Panc1 (cell line): ENCODE results near the gene SYT1. TPM values are rescaled to one million over a fixed set of nuclear protein-coding genes. Genes with fewer than 3 reads are reported as not detected.

Experiments
- ATAC-seq: fragments of 200-7000 bp; cut with Tn5 transposase; 2 replicates; pipeline ENCODE4 v1.9.1; 2020; ENCODE audit warnings: mild to moderate bottlenecking, moderate library complexity
- BruUV-seq: library from RNA; stranded (reverse); fragments of 400-500 nt; replicated peaks from 2 replicates; lab custom pipeline; 2021; lab: Mats Ljungman, UMichigan
- CTCF ChIA-PET: fragments of 300-600 bp; sonication (Branson Sonifier 250); formaldehyde crosslinking; loops from one replicate; lab custom pipeline; 2022; ENCODE audit warnings: antibody characterized with exemption; lab: Charles Lee
- POLR2A ChIA-PET: fragments of 300-600 bp; sonication (Branson Sonifier 250); formaldehyde crosslinking; loops from one replicate; lab custom pipeline; 2022; ENCODE audit warnings: antibody characterized with exemption; lab: Charles Lee
- DNase-seq: peaks from one replicate; pipeline ENCODE4 v3.0.0-alpha.2; 2010; ENCODE audit warnings: low read depth, low spot score
- H3K27ac ChIP-seq: 2 replicates; pipeline ENCODE4 v1.5.1; 2011; ENCODE audit warnings: mild to moderate bottlenecking, low read length, inconsistent platforms
- H3K27me3 ChIP-seq: fragments of 200-500 bp; sonication (Bioruptor generic); 2 replicates; pipeline ENCODE4 v1.6.0; 2014; ENCODE audit warnings: low read length, inconsistent platforms; ENCODE audit not compliant: control insufficient read depth, insufficient read depth
- H3K36me3 ChIP-seq: fragments of 200-500 bp; sonication (Bioruptor generic); 2 replicates; pipeline ENCODE4 v1.5.1; 2014; ENCODE audit warnings: inconsistent platforms, mild to moderate bottlenecking, low read length, moderate library complexity; ENCODE audit not compliant: control insufficient read depth, insufficient read depth
- H3K4me1 ChIP-seq: 2 replicates; pipeline ENCODE4 v1.5.1; 2011; ENCODE audit warnings: inconsistent platforms, mild to moderate bottlenecking, low read length, moderate library complexity; ENCODE audit not compliant: control insufficient read depth, insufficient read depth
- H3K4me3 ChIP-seq, 2 experiments: 2 replicates each; pipeline ENCODE4 v1.5.1; 2011 to 2012; ENCODE audit warnings: low read depth in 2 of 2, low read length in 2 of 2, mild to moderate bottlenecking in 2 of 2, inconsistent platforms in 1 of 2, moderate library complexity in 1 of 2
- H3K9me3 ChIP-seq: fragments of 200-500 bp; sonication (Bioruptor generic); 2 replicates; pipeline ENCODE4 v1.5.1; 2014; ENCODE audit warnings: low read depth, mild to moderate bottlenecking, inconsistent platforms, low read length, moderate library complexity; ENCODE audit not compliant: control insufficient read depth, insufficient read depth
- POLR2AphosphoS5 ChIP-seq: IDR thresholded peaks from 2 replicates; pipeline ENCODE4 v1.6.1; 2012; ENCODE audit warnings: mild to moderate bottlenecking, low read depth, low read length, moderate library complexity
- REST ChIP-seq, 2 experiments: IDR thresholded peaks; 2 replicates each; pipeline ENCODE4 v1.6.1; 2011 to 2012; ENCODE audit warnings: low read depth in 2 of 2, control low read depth in 1 of 2, low read length in 1 of 2, mild to moderate bottlenecking in 1 of 2, moderate library complexity in 1 of 2; ENCODE audit not compliant: insufficient read depth in 1 of 2
- SIN3A ChIP-seq: IDR thresholded peaks from 2 replicates; pipeline ENCODE4 v1.6.1; 2012; ENCODE audit warnings: low read depth, mild to moderate bottlenecking, low read length, moderate library complexity, borderline replicate concordance; ENCODE audit not compliant: insufficient read depth
- TCF7L2 ChIP-seq: IDR thresholded peaks from 2 replicates; pipeline ENCODE4 v1.6.1; 2011; ENCODE audit warnings: mild to moderate bottlenecking, low read depth, low read length, inconsistent platforms
- in situ Hi-C: cut with HindIII; loops from 2 replicates; pipeline ENCODE4 v1.10.0; 2016; ENCODE audit warnings: low sequenced_read_pairs, low pct_unique_long_range_greater_than_20kb
- intact Hi-C: fragments of 100-400 bp; cut with micrococcal nuclease; formaldehyde crosslinking; loops from one replicate; pipeline ENCODE4 v1.10.0; 2022; ENCODE audit not compliant: unreplicated experiment
- total RNA-seq: library from RNA; stranded (reverse); gene quantifications from one replicate; pipeline ENCODE4 v1.2.1, GENCODE V29; 2021; ENCODE audit not compliant: unreplicated experiment
- TF ChIP-seq, protein P1 (sequence below): fragments of 450-650 bp; IDR thresholded peaks from 2 replicates; pipeline ENCODE4 v1.5.1; 2017; ENCODE audit warnings: mild to moderate bottlenecking

The SYT1 gene
- total RNA-seq, 1 experiment from 2014 or later, result 3.0 TPM

- intact Hi-C loops (no loop called here), in situ Hi-C loops (no loop called here)
- DNase-seq, result no peak
- BruUV-seq, result no TSS peak
- ATAC-seq, result no peak
- POLR2A ChIA-PET, result no interaction called here
- Histone ChIP-seq H3K4me1 (no peaks in the 10 kb centered on the region), H3K9me3 (peaks cover 4% of the 10 kb centered on the region; the same call in 1 of the 2 replicates), H3K36me3 (no peaks in the 10 kb centered on the region), H3K4me3 (no peak overlapping the region), H3K27ac (no peak overlapping the region), H3K27me3 (no peaks in the 10 kb centered on the region)
- TF ChIP-seq REST (IDR thresholded peaks at IDR 0.05; ENCODE audit: insufficient read depth in 1 of 2, low read depth in 2 of 2, low read length in 1 of 2) (no peak), TCF7L2 (no peak), SIN3A (no peak), POLR2AphosphoS5 (no peak)
- TF ChIP-seq, protein P1, sequence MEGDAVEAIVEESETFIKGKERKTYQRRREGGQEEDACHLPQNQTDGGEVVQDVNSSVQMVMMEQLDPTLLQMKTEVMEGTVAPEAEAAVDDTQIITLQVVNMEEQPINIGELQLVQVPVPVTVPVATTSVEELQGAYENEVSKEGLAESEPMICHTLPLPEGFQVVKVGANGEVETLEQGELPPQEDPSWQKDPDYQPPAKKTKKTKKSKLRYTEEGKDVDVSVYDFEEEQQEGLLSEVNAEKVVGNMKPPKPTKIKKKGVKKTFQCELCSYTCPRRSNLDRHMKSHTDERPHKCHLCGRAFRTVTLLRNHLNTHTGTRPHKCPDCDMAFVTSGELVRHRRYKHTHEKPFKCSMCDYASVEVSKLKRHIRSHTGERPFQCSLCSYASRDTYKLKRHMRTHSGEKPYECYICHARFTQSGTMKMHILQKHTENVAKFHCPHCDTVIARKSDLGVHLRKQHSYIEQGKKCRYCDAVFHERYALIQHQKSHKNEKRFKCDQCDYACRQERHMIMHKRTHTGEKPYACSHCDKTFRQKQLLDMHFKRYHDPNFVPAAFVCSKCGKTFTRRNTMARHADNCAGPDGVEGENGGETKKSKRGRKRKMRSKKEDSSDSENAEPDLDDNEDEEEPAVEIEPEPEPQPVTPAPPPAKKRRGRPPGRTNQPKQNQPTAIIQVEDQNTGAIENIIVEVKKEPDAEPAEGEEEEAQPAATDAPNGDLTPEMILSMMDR, result no peak
- CTCF ChIA-PET, result no interaction called here
These were observed 11.3 kb upstream of the SYT1 start for GRCh38 chr12:78853231-78853630.

DNA sequence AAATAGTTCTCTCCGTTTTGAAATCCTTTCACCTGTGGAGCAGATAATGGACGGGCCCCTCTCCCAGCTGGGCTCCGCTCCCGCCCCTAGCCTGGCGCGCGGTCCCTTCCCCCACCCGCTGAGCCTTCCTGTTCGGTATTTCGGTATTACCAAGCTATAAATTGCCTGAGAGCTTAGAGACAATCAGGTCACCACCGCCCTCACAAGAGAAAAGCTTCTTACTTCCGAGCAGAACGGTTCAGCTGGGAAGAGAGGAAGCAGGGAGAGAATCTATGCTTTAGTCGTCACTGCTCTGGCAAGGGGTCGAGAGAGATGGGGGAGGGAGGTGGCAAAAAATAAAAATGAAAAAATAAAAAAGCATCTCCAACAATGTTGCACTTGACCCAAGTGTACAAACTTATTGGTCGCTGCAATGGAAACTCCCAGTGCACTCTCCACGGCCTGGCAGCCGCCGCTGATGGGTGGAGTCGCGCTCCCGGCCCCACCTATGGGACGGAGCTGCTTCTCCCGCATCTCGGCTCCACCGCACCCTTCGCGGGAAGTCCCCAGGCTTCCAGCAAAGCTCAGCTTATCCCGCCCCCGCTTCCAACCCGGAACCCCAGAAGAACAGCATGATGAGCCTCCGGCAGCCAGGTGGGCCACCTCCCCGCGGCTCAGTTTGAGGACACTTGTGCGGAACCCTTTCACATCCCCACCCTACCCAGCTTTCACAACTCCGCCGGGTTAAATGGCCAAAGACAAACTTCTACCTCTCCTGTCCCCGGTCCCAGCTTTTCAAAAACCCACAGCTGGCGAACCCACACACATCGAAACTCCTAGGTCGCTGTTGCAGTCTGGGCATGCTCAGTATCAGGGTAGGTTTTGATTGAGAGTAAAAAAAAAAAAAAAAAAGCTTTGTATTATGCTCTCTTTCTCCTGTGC lies 832 bp upstream of the SYT1 start:
- no TSS peak for BruUV-seq
- TF ChIP-seq REST (IDR thresholded peaks at IDR 0.05; ENCODE audit: insufficient read depth in 1 of 2, low read depth in 2 of 2, low read length in 1 of 2), result no peak
- no peak for TF ChIP-seq SIN3A
- TF ChIP-seq POLR2AphosphoS5, result no peak
- no peak for TF ChIP-seq TCF7L2
- TF ChIP-seq, protein P1, result no peak
- no peaks in the 10 kb centered on the region for H3K36me3 ChIP-seq
- DNase-seq (no peak), ATAC-seq (peak; percentile 92)
- CTCF ChIA-PET, result interaction anchor here (0.5 to 0.7 kb wide), 4 partner anchors 107 to 396 kb away, joined by 3 to 11 read pairs (median 4); no protein-coding TSS in a partner anchor
- H3K9me3 ChIP-seq, result no peaks in the 10 kb centered on the region
- intact Hi-C loops, result no loop called here
- H3K4me1 ChIP-seq, result peaks cover 5% of the 10 kb centered on the region
- H3K27ac ChIP-seq, result peak overlapping the region; percentile 39; the same call in 1 of the 2 replicates
- in situ Hi-C loops, result no loop called here
- POLR2A ChIA-PET, result interaction anchor here (0.5 to 0.6 kb wide), 4 partner anchors 55 to 359 kb away, joined by 3 to 8 read pairs (median 4); no protein-coding TSS in a partner anchor
- peaks cover 5% of the 10 kb centered on the region; the same call in 1 of the 2 replicates for H3K27me3 ChIP-seq
- H3K4me3 ChIP-seq, result peak overlapping the region; percentile 78 to 92
